ENCODE results near the gene POLK.

POLK gene

DNA sequence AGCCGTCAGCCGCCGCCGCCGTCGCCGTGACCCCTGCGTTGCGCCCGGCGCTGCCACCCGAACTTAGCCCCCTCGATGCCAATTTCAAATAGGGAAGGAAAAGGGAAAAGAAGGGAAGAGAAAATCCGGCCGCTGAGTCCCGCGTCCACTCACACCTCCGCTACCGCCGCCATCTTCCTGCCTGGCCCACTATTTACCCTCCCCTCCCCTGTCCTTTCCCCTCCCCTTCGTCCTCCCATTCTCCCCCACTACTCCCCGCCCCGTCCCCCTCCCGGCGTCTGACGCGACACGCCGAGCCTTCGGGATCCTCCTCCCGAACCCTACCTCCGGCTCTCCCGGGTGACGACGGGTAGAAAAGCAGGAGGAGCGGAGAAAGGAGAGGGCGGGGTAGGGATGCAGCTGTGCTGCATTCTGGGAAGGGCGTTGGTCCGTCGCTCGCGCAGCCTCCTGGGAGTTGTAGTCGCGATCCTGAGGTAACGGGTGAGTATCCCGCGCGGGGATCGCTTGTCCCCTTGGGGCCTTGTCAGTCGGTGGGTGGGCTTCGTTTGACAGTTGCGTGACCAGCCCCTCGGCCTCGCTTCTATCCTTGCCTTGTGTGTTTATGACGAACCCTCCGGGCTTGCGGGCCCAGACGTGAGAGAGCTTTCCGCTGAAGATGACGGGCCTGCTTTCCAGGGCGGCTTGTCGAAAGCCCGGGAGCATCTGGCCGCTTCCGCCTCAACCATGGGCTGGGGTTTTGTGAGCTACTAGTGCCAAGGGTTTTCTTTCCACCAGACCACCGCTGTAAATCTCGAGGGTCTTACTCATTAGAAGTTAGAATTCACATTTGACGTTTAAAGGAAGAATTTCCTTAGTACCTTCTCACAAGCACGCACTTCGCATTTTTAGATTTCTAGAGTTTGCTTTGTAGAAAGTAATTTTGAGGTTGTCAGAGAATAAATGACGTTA, at the start of gene POLK, which contains the start of gene CERT1:
POLK (plus strand) TSS at position 457 of the 948 bp plus-strand sequence.
CERT1 (minus strand) TSS at position 195 of the 948 bp plus-strand sequence. CDS start 422 bp downstream, outside the sequence.
- H3K36me3 ChIP-seq = peaks cover 0 to 33% (median 16%) of the 10 kb centered on the region in 11 experiments; a peak in 12 of 22 replicates
- no peaks in the 10 kb centered on the region for H3K27me3 ChIP-seq
- no peak for TF ChIP-seq Cebpa-rat (IDR thresholded peaks at IDR 0.05)
- H3K27ac ChIP-seq = peak within 1 kb of the TSS; percentile 87 to 95 (median 91)
- peaks cover 7 to 23% (median 9%) of the 10 kb centered on the region in 11 experiments; a peak in 17 of 22 replicates for H3K9me3 ChIP-seq (replicated peaks in 1 of 11)
- peak within 1 kb of the TSS; percentile 78 to 95 (median 91) for H3K4me2 ChIP-seq
- H3K4me1 ChIP-seq = peaks cover 21 to 67% (median 36%) of the 10 kb centered on the region in 10 experiments
- H3K9ac ChIP-seq = peak within 1 kb of the TSS; percentile 89 to 99 (median 94)
- H4K20me1 ChIP-seq = peaks cover 0 to 58% (median 22%) of the 10 kb centered on the region in 11 experiments; a peak in 10 of 22 replicates
- peak within 1 kb of the TSS; percentile 85 to 98 (median 94) for H3K4me3 ChIP-seq

DNA sequence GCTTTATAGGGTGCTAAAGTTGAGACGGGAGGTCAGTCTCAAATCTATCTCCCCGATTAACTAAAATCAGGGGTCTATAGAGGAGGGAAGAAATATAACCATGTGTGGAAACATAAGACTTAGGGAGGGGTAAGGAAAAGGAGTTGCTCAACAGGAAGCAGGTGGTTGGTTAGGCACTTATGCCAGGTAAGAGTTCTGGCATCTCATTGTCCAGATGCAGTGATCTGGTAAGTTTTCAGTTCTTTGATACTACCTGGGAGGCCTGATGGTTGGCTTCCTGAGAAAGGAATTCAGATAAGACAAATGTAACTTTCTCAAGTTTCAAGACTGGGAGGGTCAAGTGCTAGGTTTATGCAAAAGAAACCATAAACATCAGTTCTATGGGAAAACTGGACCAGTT, 48.0 kb upstream of the POLK start:
- H3K9me3 ChIP-seq (replicated peaks in 1 of 11) = peaks cover 8 to 45% (median 27%) of the 10 kb centered on the region in 11 experiments

GRCh38 chr5:75465480-75465879, 46.2 kb upstream of the POLK start:
- Histone ChIP-seq H3K27ac (no peak overlapping the region), H3K4me2 (no peak overlapping the region), H3K36me3 (peaks cover 7 to 54% (median 28%) of the 10 kb centered on the region in 11 experiments; a peak in 18 of 22 replicates), H3K27me3 (no peaks in the 10 kb centered on the region; a peak in 1 of 22 replicates), H3K9ac (no peak overlapping the region), H3K4me3 (no peak overlapping the region), H4K20me1 (peaks cover 0 to 100% (median 15%) of the 10 kb centered on the region in 11 experiments; a peak in 12 of 22 replicates), H3K9me3 (replicated peaks in 1 of 11) (peaks cover 25 to 53% (median 45%) of the 10 kb centered on the region in 11 experiments), H3K4me1 (peaks cover 0 to 30% (median 19%) of the 10 kb centered on the region in 10 experiments; a peak in 17 of 20 replicates)
- TF ChIP-seq Cebpa-rat (IDR thresholded peaks at IDR 0.05) = no peak

More for the DNA sequence above, 48.0 kb upstream of the POLK start:
- no peak overlapping the region for H3K4me2 ChIP-seq
- H3K36me3 ChIP-seq = peaks cover 11 to 48% (median 28%) of the 10 kb centered on the region in 11 experiments
- no peak for TF ChIP-seq Cebpa-rat (IDR thresholded peaks at IDR 0.05)
- H3K27ac ChIP-seq = no peak overlapping the region
- H3K4me1 ChIP-seq = peaks cover 0 to 33% (median 20%) of the 10 kb centered on the region in 10 experiments; a peak in 17 of 20 replicates
- H3K27me3 ChIP-seq = no peaks in the 10 kb centered on the region
- peaks cover 0 to 100% (median 15%) of the 10 kb centered on the region in 11 experiments; a peak in 12 of 22 replicates for H4K20me1 ChIP-seq
- no peak overlapping the region for H3K9ac ChIP-seq
- H3K4me3 ChIP-seq = no peak overlapping the region

DNA sequence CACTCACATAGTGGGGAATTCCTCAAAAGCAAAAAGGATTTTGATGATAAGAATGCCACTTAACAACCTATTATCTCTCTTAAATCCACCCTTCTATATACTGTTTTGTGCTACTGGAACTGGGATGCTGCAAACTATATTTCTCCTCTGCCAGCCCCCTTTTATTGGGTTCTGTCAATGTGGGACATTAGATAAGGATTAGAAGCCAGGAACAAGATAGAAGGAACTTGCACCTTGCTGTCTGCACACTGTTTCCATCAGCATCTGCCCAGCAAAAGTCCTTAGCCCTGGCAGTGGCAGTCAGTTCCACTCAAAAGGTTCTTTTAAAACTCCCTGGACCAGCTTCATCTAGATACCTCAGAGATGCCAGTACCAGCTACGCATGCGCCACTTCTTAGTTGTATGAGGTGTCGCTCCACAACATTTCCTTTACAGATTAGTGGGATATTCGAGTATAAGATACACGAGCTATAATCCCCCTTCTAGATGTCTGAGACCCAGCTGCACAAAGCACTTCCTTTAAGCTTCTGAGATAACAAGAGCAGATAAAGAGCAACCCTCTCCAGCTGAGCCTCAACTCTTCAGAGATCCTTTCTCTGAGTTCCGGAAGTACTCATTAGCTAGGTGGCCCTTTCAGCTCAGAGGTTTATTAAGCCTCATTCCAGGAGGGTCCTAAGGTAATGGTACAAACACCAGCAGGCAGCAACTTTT, 45.5 kb upstream of the POLK start:
- no peak overlapping the region for H3K9ac ChIP-seq
- no peak for TF ChIP-seq Cebpa-rat (IDR thresholded peaks at IDR 0.05)
- H3K27ac ChIP-seq = no peak overlapping the region
- H3K4me1 ChIP-seq = peaks cover 0 to 23% (median 13%) of the 10 kb centered on the region in 10 experiments; a peak in 17 of 20 replicates
- H3K4me2 ChIP-seq = no peak overlapping the region
- peaks cover 7 to 61% (median 30%) of the 10 kb centered on the region in 11 experiments; a peak in 18 of 22 replicates for H3K36me3 ChIP-seq
- no peaks in the 10 kb centered on the region; a peak in 1 of 22 replicates for H3K27me3 ChIP-seq
- H3K4me3 ChIP-seq = no peak overlapping the region
- H4K20me1 ChIP-seq = peaks cover 0 to 100% (median 15%) of the 10 kb centered on the region in 11 experiments; a peak in 12 of 22 replicates
- peaks cover 32 to 60% (median 52%) of the 10 kb centered on the region in 11 experiments for H3K9me3 ChIP-seq (replicated peaks in 1 of 11)

- no peak for TF ChIP-seq Cebpa-rat (IDR thresholded peaks at IDR 0.05)
- no peak overlapping the region for H3K4me3 ChIP-seq
- peaks cover 7 to 52% (median 29%) of the 10 kb centered on the region in 11 experiments; a peak in 19 of 22 replicates for H3K36me3 ChIP-seq
- H3K9ac ChIP-seq = no peak overlapping the region
- no peak overlapping the region for H3K27ac ChIP-seq
- peaks cover 0 to 100% (median 15%) of the 10 kb centered on the region in 11 experiments; a peak in 12 of 22 replicates for H4K20me1 ChIP-seq
- H3K27me3 ChIP-seq = no peaks in the 10 kb centered on the region; a peak in 1 of 22 replicates
- H3K9me3 ChIP-seq (replicated peaks in 1 of 11) = peaks cover 40 to 62% (median 56%) of the 10 kb centered on the region in 11 experiments
- peaks cover 0 to 6% (median 0%) of the 10 kb centered on the region in 10 experiments; a peak in 4 of 20 replicates for H3K4me1 ChIP-seq
- peak overlapping the region in 1 of 11 experiments; percentile 6; a peak in 1 of 22 replicates for H3K4me2 ChIP-seq
These were observed 43.1 kb upstream of the POLK start for GRCh38 chr5:75468593-75468992.

GRCh38 chr5:75469017-75469416, 42.7 kb upstream of the POLK start:
- Histone ChIP-seq H3K36me3 (peaks cover 7 to 48% (median 29%) of the 10 kb centered on the region in 11 experiments; a peak in 19 of 22 replicates), H3K4me1 (peaks cover 0 to 3% (median 0%) of the 10 kb centered on the region in 10 experiments; a peak in 3 of 20 replicates), H3K4me2 (no peak overlapping the region), H3K27ac (no peak overlapping the region), H3K9me3 (replicated peaks in 1 of 11) (peaks cover 40 to 61% (median 54%) of the 10 kb centered on the region in 11 experiments), H3K27me3 (no peaks in the 10 kb centered on the region; a peak in 1 of 22 replicates), H3K9ac (no peak overlapping the region), H3K4me3 (no peak overlapping the region), H4K20me1 (peaks cover 0 to 100% (median 13%) of the 10 kb centered on the region in 11 experiments; a peak in 12 of 22 replicates)
- no peak for TF ChIP-seq Cebpa-rat (IDR thresholded peaks at IDR 0.05)

DNA sequence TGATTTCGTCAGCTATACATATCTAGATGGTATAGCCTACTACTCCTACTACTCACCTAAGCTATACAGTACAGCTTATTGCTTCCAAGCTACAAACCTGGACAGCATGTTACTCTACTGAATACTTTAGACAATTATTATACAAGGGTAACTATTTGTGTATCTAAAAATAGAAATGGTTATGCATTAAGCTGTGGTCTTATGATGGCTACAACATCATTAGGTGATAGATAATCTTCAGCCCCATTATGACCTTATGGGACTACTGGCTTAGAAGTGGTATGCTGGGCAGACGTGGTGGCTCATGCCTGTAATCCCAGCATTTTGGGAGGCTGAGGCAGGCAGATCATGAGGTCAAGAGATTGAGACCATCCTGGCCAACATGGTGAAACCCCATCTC, 40.5 kb upstream of the POLK start:
- Histone ChIP-seq H3K4me1 (peaks cover 0 to 3% (median 0%) of the 10 kb centered on the region in 10 experiments; a peak in 1 of 20 replicates), H4K20me1 (peaks cover 0 to 100% (median 9%) of the 10 kb centered on the region in 11 experiments; a peak in 10 of 22 replicates), H3K27ac (no peak overlapping the region), H3K9me3 (replicated peaks in 1 of 11) (peaks cover 40 to 61% (median 50%) of the 10 kb centered on the region in 11 experiments), H3K9ac (no peak overlapping the region), H3K4me3 (no peak overlapping the region), H3K27me3 (no peaks in the 10 kb centered on the region; a peak in 1 of 22 replicates), H3K4me2 (no peak overlapping the region), H3K36me3 (peaks cover 0 to 46% (median 23%) of the 10 kb centered on the region in 11 experiments; a peak in 17 of 22 replicates)
- TF ChIP-seq Cebpa-rat (IDR thresholded peaks at IDR 0.05) = no peak

GRCh38 chr5:75472973-75473372, 38.7 kb upstream of the POLK start:
- Histone ChIP-seq H3K27ac (no peak overlapping the region), H3K36me3 (peaks cover 11 to 53% (median 21%) of the 10 kb centered on the region in 11 experiments; a peak in 18 of 22 replicates), H4K20me1 (peaks cover 0 to 100% (median 5%) of the 10 kb centered on the region in 11 experiments; a peak in 9 of 22 replicates), H3K4me2 (no peak overlapping the region), H3K4me1 (0 out of 20 replicates have a peak, but pooled peaks cover 0 to 3% (median 0%) of the 10 kb centered on the region in 10 experiments), H3K27me3 (no peaks in the 10 kb centered on the region; a peak in 1 of 22 replicates), H3K9me3 (replicated peaks in 1 of 11) (peaks cover 40 to 52% (median 44%) of the 10 kb centered on the region in 11 experiments), H3K4me3 (no peak overlapping the region), H3K9ac (no peak overlapping the region)
- TF ChIP-seq Cebpa-rat (IDR thresholded peaks at IDR 0.05) = no peak
